Endodermal cell (in vitro differentiated cells): ENCODE results near the gene IFT122. TPM values are rescaled to one million over a fixed set of nuclear protein-coding genes. Genes with fewer than 3 reads are reported as not detected.
A peak's percentile ranks its signal among the peaks of the same experiment; 100 is the strongest.

ENCODE experiments used
- DNase-seq: peaks from one replicate; pipeline ENCODE4 v3.0.0-alpha.2; 2017
- H3K27ac ChIP-seq: 2 replicates; pipeline ENCODE4 v1.5.1; 2013; ENCODE audit warnings: mild to moderate bottlenecking, low read depth, low read length, moderate library complexity
- H3K27me3 ChIP-seq: 2 replicates; pipeline ENCODE4 v1.6.1; 2013; ENCODE audit warnings: mild to moderate bottlenecking, low read length, moderate library complexity; ENCODE audit not compliant: insufficient read depth, control insufficient read depth, poor library complexity, severe bottlenecking
- H3K36me3 ChIP-seq: 2 replicates; pipeline ENCODE4 v1.7.0; 2013; ENCODE audit warnings: mild to moderate bottlenecking, low read length, moderate library complexity; ENCODE audit not compliant: control insufficient read depth, insufficient read depth
- H3K4me1 ChIP-seq: one replicate; pipeline ENCODE4 v1.7.0; 2013; ENCODE audit warnings: low read length; ENCODE audit not compliant: control insufficient read depth, insufficient read depth
- H3K4me3 ChIP-seq: 2 replicates; pipeline ENCODE4 v1.5.1; 2013; ENCODE audit warnings: mild to moderate bottlenecking, low read length, moderate library complexity
- H3K9ac ChIP-seq: 2 replicates; pipeline ENCODE4 v1.6.1; 2013; ENCODE audit warnings: mild to moderate bottlenecking, low read length, moderate library complexity; ENCODE audit not compliant: poor library complexity, severe bottlenecking; ENCODE audit errors: extremely low read depth
- H3K9me3 ChIP-seq: 2 replicates; pipeline ENCODE4 v1.6.1; 2013; ENCODE audit warnings: mild to moderate bottlenecking, low read length, moderate library complexity; ENCODE audit not compliant: control insufficient read depth
- H3K27ac Mint-ChIP-seq: 2 replicates; pipeline ENCODE4 v1.8.0; 2020; ENCODE audit warnings: mixed read lengths
- H3K27me3 Mint-ChIP-seq: 2 replicates; pipeline ENCODE4 v1.8.0; 2021; ENCODE audit warnings: mild to moderate bottlenecking, mixed read lengths; ENCODE audit not compliant: insufficient read depth
- H3K36me3 Mint-ChIP-seq: 2 replicates; pipeline ENCODE4 v1.8.0; 2020; ENCODE audit warnings: low read depth, mixed read lengths
- H3K4me1 Mint-ChIP-seq: 2 replicates; pipeline ENCODE4 v1.8.0; 2020; ENCODE audit warnings: mixed read lengths
- H3K4me3 Mint-ChIP-seq: 2 replicates; pipeline ENCODE4 v1.8.0; 2020; ENCODE audit warnings: mild to moderate bottlenecking, moderate library complexity, mixed read lengths
- H3K9me3 Mint-ChIP-seq: 2 replicates; pipeline ENCODE4 v1.8.0; 2020; ENCODE audit warnings: mild to moderate bottlenecking, mixed read lengths
- CTCF ChIP-seq: fragments of 200-600 bp; sonication (generic); conservative IDR thresholded peaks from 2 replicates; pipeline ENCODE4 v1.5.0; 2021; ENCODE audit warnings: antibody characterized with exemption, mild to moderate bottlenecking
- WGBS, 2 experiments: methylation state at CpG; one replicate each; pipeline versions ENCODE4 v1.1.5 to v1.1.7; 2013; ENCODE audit warnings: missing lambda C conversion rate in 2 of 2, mixed read lengths in 1 of 2; ENCODE audit not compliant: insufficient coverage in 1 of 2, insufficient read length in 1 of 2; 5-methylcytosine and 5-hydroxymethylcytosine counted together
- total RNA-seq, 2 donors: library from RNA; stranded (reverse); fragmentation: NEBNext Ultra II Directional in 1 of 2; extraction: Animal tissue kit (Norgen Biotek cat#: 25700) in 1 of 2; gene quantifications; 2 replicates in 1 of 2; 3 replicates in 1 of 2; pipeline ENCODE4 v1.2.1, GENCODE V29; 2021

IFT122 gene
- total RNA-seq, 2 donors from 2014 or later, result 36.0 to 46.6 TPM

- Histone ChIP-seq H3K9ac (no peak overlapping the region), H3K4me1 (peaks cover 5% of the 10 kb centered on the region), H3K36me3 (peaks cover 17% of the 10 kb centered on the region), H3K4me3 (no peak overlapping the region), H3K27ac (no peak overlapping the region), H3K27me3 (no peaks in the 10 kb centered on the region), H3K9me3 (no peaks in the 10 kb centered on the region)
- Mint-ChIP-seq H3K4me3 (no peak overlapping the region), H3K27ac (no peak overlapping the region), H3K36me3 (peaks cover 36% of the 10 kb centered on the region), H3K27me3 (no peaks in the 10 kb centered on the region), H3K4me1 (peaks cover 11% of the 10 kb centered on the region), H3K9me3 (no peaks in the 10 kb centered on the region)
- no peak for TF ChIP-seq CTCF
- no peak for DNase-seq
- WGBS, 2 experiments, result 93 to 96% methylated on average over 2 of the region's 2 CpGs
Observed at GRCh38 chr3:129460572-129460971, 20.5 kb downstream of the IFT122 start.

- WGBS, 2 experiments, result 90% methylated on average over 1 of the region's 1 CpG; no CpG with 5 or more reads in 1 of the 2 experiments
- Histone ChIP-seq H3K27ac (no peak overlapping the region), H3K27me3 (no peaks in the 10 kb centered on the region), H3K36me3 (peaks cover 13% of the 10 kb centered on the region), H3K4me3 (no peak overlapping the region), H3K4me1 (peaks cover 5% of the 10 kb centered on the region), H3K9me3 (no peaks in the 10 kb centered on the region), H3K9ac (no peak overlapping the region)
- no peaks in the 10 kb centered on the region for H3K9me3 Mint-ChIP-seq
- no peaks in the 10 kb centered on the region for H3K27me3 Mint-ChIP-seq
- peaks cover 11% of the 10 kb centered on the region for H3K4me1 Mint-ChIP-seq
- TF ChIP-seq CTCF, result no peak
- no peak for DNase-seq
- peaks cover 32% of the 10 kb centered on the region for H3K36me3 Mint-ChIP-seq
- H3K27ac Mint-ChIP-seq, result no peak overlapping the region
- H3K4me3 Mint-ChIP-seq, result no peak overlapping the region
Observed at GRCh38 chr3:129461022-129461421, 21.0 kb downstream of the IFT122 start.

GRCh38 chr3:129461461-129462146 is 21.6 kb downstream of the IFT122 start:
- 90 to 95% methylated on average over 3 to 6 of the region's 6 CpGs for WGBS, 2 experiments
- H3K27me3 ChIP-seq, result no peaks in the 10 kb centered on the region
- H3K27ac ChIP-seq, result no peak overlapping the region
- no peak overlapping the region for H3K4me3 ChIP-seq
- Mint-ChIP-seq H3K36me3 (peaks cover 30% of the 10 kb centered on the region), H3K4me3 (no peak overlapping the region), H3K9me3 (no peaks in the 10 kb centered on the region), H3K4me1 (peaks cover 11% of the 10 kb centered on the region), H3K27me3 (no peaks in the 10 kb centered on the region), H3K27ac (peak overlapping the region; percentile 70)
- no peaks in the 10 kb centered on the region for H3K9me3 ChIP-seq
- H3K9ac ChIP-seq, result peak overlapping the region; percentile 11
- peak; percentile 10 for DNase-seq
- peaks cover 11% of the 10 kb centered on the region for H3K36me3 ChIP-seq
- H3K4me1 ChIP-seq, result peaks cover 5% of the 10 kb centered on the region
- no peak for TF ChIP-seq CTCF
